ENCODE data around the gene SYNPO2L.
"Not testable (repeated sequence)": the region's sequence is repeated elsewhere in the genome, so short reads cannot be mapped to it uniquely, and the experiment has no call there.

Gene SYNPO2L

GRCh38 chr10:73620974-73621373, 34.9 kb downstream of the SYNPO2L start:
- DNase-seq (ENCODE audit: low read depth in 1 of 2, low spot score in 1 of 2), result not testable (repeated sequence)

- DNase-seq (ENCODE audit: low read depth in 1 of 2, low spot score in 1 of 2), result not testable (repeated sequence)
Observed at GRCh38 chr10:73617143-73617542, 38.7 kb downstream of the SYNPO2L start.

GRCh38 chr10:73614720-73615119, 41.1 kb downstream of the SYNPO2L start:
- no peak for DNase-seq (ENCODE audit: low read depth in 1 of 2, low spot score in 1 of 2)

- no peak for DNase-seq (ENCODE audit: low read depth in 1 of 2, low spot score in 1 of 2)
Observed at GRCh38 chr10:73609116-73609515, 46.7 kb downstream of the SYNPO2L start.

DNA sequence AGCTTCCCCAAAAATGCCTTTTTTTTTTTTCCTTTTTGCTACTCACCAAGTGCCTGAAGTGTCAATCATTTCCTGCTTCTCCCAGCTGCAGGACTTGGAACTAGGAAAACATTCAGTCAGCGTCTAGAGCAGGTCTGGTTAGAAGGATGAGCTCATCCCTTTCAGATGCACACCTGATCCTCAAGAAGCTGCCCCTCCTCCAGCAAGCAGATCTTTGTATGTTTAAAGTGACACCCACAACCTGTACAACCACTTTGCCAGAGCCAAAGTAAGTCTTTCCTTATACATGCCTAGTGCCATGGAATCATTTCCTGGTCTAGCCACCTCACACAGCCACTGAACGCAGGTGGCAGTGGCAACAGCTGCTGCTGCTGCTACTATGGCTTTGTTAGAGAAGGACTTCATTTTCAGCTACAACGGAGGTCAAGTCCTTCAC, 54.3 kb downstream of the SYNPO2L start:
- DNase-seq (ENCODE audit: low read depth in 1 of 2, low spot score in 1 of 2), result no peak

GRCh38 chr10:73597346-73597745, 58.5 kb downstream of the SYNPO2L start:
- no peak for DNase-seq (ENCODE audit: low read depth in 1 of 2, low spot score in 1 of 2)
